SK-N-SH (cell line): ENCODE measurements around the gene LANCL3. TPM values are rescaled to one million over a fixed set of nuclear protein-coding genes. Genes with fewer than 3 reads are reported as not detected.

Experiments used
- CTCF ChIA-PET: fragments of 300-600, 350-600 bp; formaldehyde crosslinking; extraction: SDS; loops from one replicate; lab custom pipeline; 2021; lab: Yijun Ruan, JAX
- POLR2A ChIA-PET: fragments of 350-600 bp; sonication (Branson Sonifier 250); formaldehyde crosslinking; extraction: SDS; loops from one replicate; lab custom pipeline; 2020; ENCODE audit warnings: antibody characterized with exemption, inconsistent platforms; lab: Yijun Ruan, JAX
- DNase-seq: peaks from one replicate; pipeline ENCODE4 v3.0.0; 2012
- H2AFZ ChIP-seq: fragments of 200-600 bp; sonication (generic); 2 replicates; pipeline ENCODE4 v1.8.1; 2016; ENCODE audit warnings: antibody characterized with exemption, mild to moderate bottlenecking, low read depth
- H3F3A ChIP-seq: fragments of 200-600 bp; sonication (generic); replicated peaks from 2 replicates; pipeline ENCODE3; 2016; ENCODE audit warnings: antibody characterized with exemption, mild to moderate bottlenecking; ENCODE audit not compliant: insufficient read depth
- H3K27ac ChIP-seq, 2 experiments: fragments of 200-500 bp in 1 of 2; fragments of 200-600 bp in 1 of 2; sonication (Bioruptor generic) in 1 of 2; sonication (generic), shearing (Covaris generic) in 1 of 2; 2 replicates each; pipeline versions ENCODE4 v1.5.1 to v1.6.1; 2014 to 2016; ENCODE audit warnings: low read depth in 2 of 2, inconsistent platforms in 1 of 2, low read length in 1 of 2, mild to moderate bottlenecking in 1 of 2, mixed read lengths in 1 of 2
- H3K27me3 ChIP-seq: fragments of 200-600 bp; sonication (generic), shearing (Covaris generic); 2 replicates; pipeline ENCODE4 v1.6.1; 2016; ENCODE audit warnings: mixed run types; ENCODE audit not compliant: insufficient read depth
- H3K36me3 ChIP-seq, 2 experiments: fragments of 200-500 bp in 1 of 2; fragments of 200-600 bp in 1 of 2; sonication (Bioruptor generic) in 1 of 2; sonication (generic) in 1 of 2; replicated peaks in 1 of 2; 2 replicates each; pipeline versions ENCODE3 to v1.5.1; 2014 to 2016; ENCODE audit warnings: low read length in 1 of 2, mild to moderate bottlenecking in 1 of 2; ENCODE audit not compliant: insufficient read depth in 2 of 2, control insufficient read depth in 1 of 2
- H3K4me1 ChIP-seq, 2 experiments: fragments of 200-500 bp in 1 of 2; fragments of 200-600 bp in 1 of 2; sonication (Bioruptor generic) in 1 of 2; sonication (generic), shearing (Covaris generic) in 1 of 2; 2 replicates each; pipeline versions ENCODE4 v1.5.1 to v1.6.1; 2014 to 2016; ENCODE audit warnings: low read depth in 1 of 2, low read length in 1 of 2, mixed run types in 1 of 2; ENCODE audit not compliant: insufficient read depth in 2 of 2, control insufficient read depth in 1 of 2
- H3K4me2 ChIP-seq: fragments of 200-600 bp; sonication (generic), shearing (Covaris generic); 2 replicates; pipeline ENCODE4 v1.6.1; 2017; ENCODE audit warnings: mixed run types
- H3K4me3 ChIP-seq, 2 experiments: fragments of 200-500 bp in 1 of 2; fragments of 200-600 bp in 1 of 2; sonication (Bioruptor generic) in 1 of 2; sonication (generic), shearing (Covaris generic) in 1 of 2; 2 replicates each; pipeline versions ENCODE4 v1.5.1 to v1.8.1; 2014 to 2016; ENCODE audit warnings: low read depth in 2 of 2, inconsistent platforms in 1 of 2, low read length in 1 of 2, mild to moderate bottlenecking in 1 of 2, mixed read lengths in 1 of 2, moderate library complexity in 1 of 2
- H3K79me2 ChIP-seq: fragments of 200-600 bp; sonication (generic); 2 replicates; pipeline ENCODE4 v1.8.1; 2017; ENCODE audit warnings: mild to moderate bottlenecking; ENCODE audit not compliant: insufficient read depth
- H3K9ac ChIP-seq: fragments of 200-600 bp; sonication (generic); 2 replicates; pipeline ENCODE4 v1.6.1; 2017; ENCODE audit warnings: mixed run types
- H3K9me2 ChIP-seq: fragments of 200-600 bp; sonication (generic); 2 replicates; pipeline ENCODE4 v1.6.1; 2017; ENCODE audit warnings: mixed run types
- H3K9me3 ChIP-seq: fragments of 200-600 bp; sonication (generic); 2 replicates; pipeline ENCODE4 v1.6.1; 2017; ENCODE audit warnings: mixed run types, mild to moderate bottlenecking, moderate library complexity
- H4K20me1 ChIP-seq: fragments of 200-600 bp; sonication (generic); 2 replicates; pipeline ENCODE4 v1.6.1; 2017; ENCODE audit warnings: mild to moderate bottlenecking, mixed run types; ENCODE audit not compliant: insufficient read depth
- IRF3 ChIP-seq: fragments of 150-350 bp; IDR thresholded peaks from 2 replicates; pipeline ENCODE4 v1.6.1; 2016; ENCODE audit warnings: mild to moderate bottlenecking, low read depth, low read length
- JUND ChIP-seq: IDR thresholded peaks from 2 replicates; pipeline ENCODE4 v1.4.0; 2012
- RAD21 ChIP-seq: IDR thresholded peaks from 2 replicates; pipeline ENCODE4 v1.6.1; 2012; ENCODE audit warnings: mild to moderate bottlenecking, low read length
- RCOR1 ChIP-seq: fragments of 150-350 bp; IDR thresholded peaks from 2 replicates; pipeline ENCODE4 v1.6.1; 2017; ENCODE audit warnings: antibody characterized with exemption, low read length
- RFX5 ChIP-seq: IDR thresholded peaks from 2 replicates; pipeline ENCODE4 v1.6.1; 2012; ENCODE audit warnings: mild to moderate bottlenecking, improper control_type of control experiment, low read length
- RXRA ChIP-seq: IDR thresholded peaks from 2 replicates; pipeline ENCODE4 v1.4.0; 2012; ENCODE audit warnings: low read depth, mild to moderate bottlenecking, borderline replicate concordance
- WGBS: methylation state at CpG from one replicate; pipeline ENCODE4 v1.1.6; 2017; ENCODE audit warnings: low lambda C conversion rate; 5-methylcytosine and 5-hydroxymethylcytosine counted together
- polyA plus RNA-seq, 3 experiments: library from polyadenylated mRNA; depleted of rRNA; stranded (reverse); fragments of >200 nt; gene quantifications; 2 replicates each; pipeline ENCODE4 v1.2.3, GENCODE V29; 2012
- TF ChIP-seq, protein P1 (sequence below): fragments of 150-350 bp; IDR thresholded peaks from 2 replicates; pipeline ENCODE4 v1.6.1; 2017; ENCODE audit warnings: antibody characterized with exemption, low read length, low read depth, borderline replicate concordance
- TF ChIP-seq, protein P2 (sequence below): IDR thresholded peaks from 2 replicates; pipeline ENCODE4 v1.4.0; 2012; ENCODE audit warnings: low read depth, borderline replicate concordance
- TF ChIP-seq, protein P3 (sequence below): IDR thresholded peaks from 2 replicates; pipeline ENCODE4 v1.6.1; 2012; ENCODE audit warnings: mild to moderate bottlenecking, low read depth, low read length, moderate library complexity

LANCL3 gene
- polyA plus RNA-seq, 1 of the 3 experiments (the other 2 are of a cell fraction): under 0.01 TPM

DNA sequence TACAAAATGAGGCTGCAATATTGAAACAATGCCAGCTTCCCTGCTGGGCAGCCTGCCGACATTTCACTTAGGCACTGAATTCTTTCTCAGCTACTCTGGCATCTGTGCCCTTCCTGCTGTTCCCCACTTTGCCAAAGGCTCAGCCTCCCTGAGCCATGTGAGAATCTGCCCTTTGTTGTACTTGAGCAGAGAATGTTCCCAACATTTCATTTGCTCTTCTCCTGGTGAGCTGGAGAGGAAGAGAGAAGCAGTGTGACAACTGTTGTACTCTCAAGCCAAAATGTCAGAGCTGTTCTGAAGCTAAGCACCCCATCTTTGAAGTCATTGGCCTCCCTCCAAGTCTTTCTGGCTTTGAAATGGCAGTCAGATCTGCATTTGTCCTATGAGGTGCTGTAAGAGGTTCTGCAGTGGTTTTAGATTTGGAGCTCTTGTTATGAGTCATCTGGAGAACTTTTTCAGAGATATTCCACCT lies 32.5 kb downstream of the LANCL3 start:
- POLR2A ChIA-PET: no interaction called here
- no peaks in the 10 kb centered on the region for H3K9me2 ChIP-seq
- H3K9me3 ChIP-seq: no peaks in the 10 kb centered on the region
- no peaks in the 10 kb centered on the region for H3K27me3 ChIP-seq
- no peaks in the 10 kb centered on the region for H3K79me2 ChIP-seq
- no peak overlapping the region for H3K4me3 ChIP-seq
- 0% methylated on average over 1 of the region's 1 CpG for WGBS
- H3K9ac ChIP-seq: no peak overlapping the region
- DNase-seq: no peak
- no peak overlapping the region for H2AFZ ChIP-seq
- TF ChIP-seq RXRA (no peak), RCOR1 (no peak), JUND (no peak), IRF3 (no peak), RAD21 (no peak)
- TF ChIP-seq, protein P1, sequence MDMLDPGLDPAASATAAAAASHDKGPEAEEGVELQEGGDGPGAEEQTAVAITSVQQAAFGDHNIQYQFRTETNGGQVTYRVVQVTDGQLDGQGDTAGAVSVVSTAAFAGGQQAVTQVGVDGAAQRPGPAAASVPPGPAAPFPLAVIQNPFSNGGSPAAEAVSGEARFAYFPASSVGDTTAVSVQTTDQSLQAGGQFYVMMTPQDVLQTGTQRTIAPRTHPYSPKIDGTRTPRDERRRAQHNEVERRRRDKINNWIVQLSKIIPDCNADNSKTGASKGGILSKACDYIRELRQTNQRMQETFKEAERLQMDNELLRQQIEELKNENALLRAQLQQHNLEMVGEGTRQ: no peak
- TF ChIP-seq, protein P2, sequence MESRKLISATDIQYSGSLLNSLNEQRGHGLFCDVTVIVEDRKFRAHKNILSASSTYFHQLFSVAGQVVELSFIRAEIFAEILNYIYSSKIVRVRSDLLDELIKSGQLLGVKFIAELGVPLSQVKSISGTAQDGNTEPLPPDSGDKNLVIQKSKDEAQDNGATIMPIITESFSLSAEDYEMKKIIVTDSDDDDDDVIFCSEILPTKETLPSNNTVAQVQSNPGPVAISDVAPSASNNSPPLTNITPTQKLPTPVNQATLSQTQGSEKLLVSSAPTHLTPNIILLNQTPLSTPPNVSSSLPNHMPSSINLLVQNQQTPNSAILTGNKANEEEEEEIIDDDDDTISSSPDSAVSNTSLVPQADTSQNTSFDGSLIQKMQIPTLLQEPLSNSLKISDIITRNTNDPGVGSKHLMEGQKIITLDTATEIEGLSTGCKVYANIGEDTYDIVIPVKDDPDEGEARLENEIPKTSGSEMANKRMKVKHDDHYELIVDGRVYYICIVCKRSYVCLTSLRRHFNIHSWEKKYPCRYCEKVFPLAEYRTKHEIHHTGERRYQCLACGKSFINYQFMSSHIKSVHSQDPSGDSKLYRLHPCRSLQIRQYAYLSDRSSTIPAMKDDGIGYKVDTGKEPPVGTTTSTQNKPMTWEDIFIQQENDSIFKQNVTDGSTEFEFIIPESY: no peak
- TF ChIP-seq, protein P3, sequence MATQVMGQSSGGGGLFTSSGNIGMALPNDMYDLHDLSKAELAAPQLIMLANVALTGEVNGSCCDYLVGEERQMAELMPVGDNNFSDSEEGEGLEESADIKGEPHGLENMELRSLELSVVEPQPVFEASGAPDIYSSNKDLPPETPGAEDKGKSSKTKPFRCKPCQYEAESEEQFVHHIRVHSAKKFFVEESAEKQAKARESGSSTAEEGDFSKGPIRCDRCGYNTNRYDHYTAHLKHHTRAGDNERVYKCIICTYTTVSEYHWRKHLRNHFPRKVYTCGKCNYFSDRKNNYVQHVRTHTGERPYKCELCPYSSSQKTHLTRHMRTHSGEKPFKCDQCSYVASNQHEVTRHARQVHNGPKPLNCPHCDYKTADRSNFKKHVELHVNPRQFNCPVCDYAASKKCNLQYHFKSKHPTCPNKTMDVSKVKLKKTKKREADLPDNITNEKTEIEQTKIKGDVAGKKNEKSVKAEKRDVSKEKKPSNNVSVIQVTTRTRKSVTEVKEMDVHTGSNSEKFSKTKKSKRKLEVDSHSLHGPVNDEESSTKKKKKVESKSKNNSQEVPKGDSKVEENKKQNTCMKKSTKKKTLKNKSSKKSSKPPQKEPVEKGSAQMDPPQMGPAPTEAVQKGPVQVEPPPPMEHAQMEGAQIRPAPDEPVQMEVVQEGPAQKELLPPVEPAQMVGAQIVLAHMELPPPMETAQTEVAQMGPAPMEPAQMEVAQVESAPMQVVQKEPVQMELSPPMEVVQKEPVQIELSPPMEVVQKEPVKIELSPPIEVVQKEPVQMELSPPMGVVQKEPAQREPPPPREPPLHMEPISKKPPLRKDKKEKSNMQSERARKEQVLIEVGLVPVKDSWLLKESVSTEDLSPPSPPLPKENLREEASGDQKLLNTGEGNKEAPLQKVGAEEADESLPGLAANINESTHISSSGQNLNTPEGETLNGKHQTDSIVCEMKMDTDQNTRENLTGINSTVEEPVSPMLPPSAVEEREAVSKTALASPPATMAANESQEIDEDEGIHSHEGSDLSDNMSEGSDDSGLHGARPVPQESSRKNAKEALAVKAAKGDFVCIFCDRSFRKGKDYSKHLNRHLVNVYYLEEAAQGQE: no peak
- TF ChIP-seq, all 33 proteins: peak for 0
- Histone ChIP-seq H3F3A (no peaks in the 10 kb centered on the region), H3K4me2 (no peak overlapping the region), H4K20me1 (no peaks in the 10 kb centered on the region), H3K36me3 (no peaks in the 10 kb centered on the region), H3K4me1 (no peaks in the 10 kb centered on the region), H3K27ac (no peak overlapping the region)
- CTCF ChIA-PET: no interaction called here

DNA sequence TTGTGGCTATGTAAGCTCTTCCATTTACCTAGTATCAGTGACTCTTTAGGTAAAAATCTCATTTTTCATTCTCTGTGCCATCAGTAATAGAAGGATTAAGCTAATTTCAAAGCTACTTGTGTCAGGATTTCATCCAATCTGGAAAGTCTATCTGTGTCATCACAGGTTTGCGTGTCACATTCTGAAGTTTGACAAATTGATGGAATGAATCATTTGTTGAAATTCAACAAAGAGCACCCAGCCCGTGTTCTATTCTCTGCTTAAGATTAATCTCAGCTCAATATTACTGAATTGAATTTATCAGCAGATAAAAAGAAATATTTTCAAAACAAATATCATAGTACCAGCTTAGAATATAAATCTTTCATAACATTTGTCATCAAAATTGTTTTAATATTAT lies 35.8 kb downstream of the LANCL3 start:
- H4K20me1 ChIP-seq: no peaks in the 10 kb centered on the region
- H3K27ac ChIP-seq: no peak overlapping the region
- H3K4me3 ChIP-seq: no peak overlapping the region
- H2AFZ ChIP-seq: no peak overlapping the region
- POLR2A ChIA-PET: no interaction called here
- CTCF ChIA-PET: interaction anchor here (0.6 kb wide), 1 partner anchor 52 kb away, joined by 3 read pairs; no protein-coding TSS in a partner anchor
- no peaks in the 10 kb centered on the region; the same call in 1 of the 2 replicates for H3K27me3 ChIP-seq
- no peak overlapping the region for H3K4me2 ChIP-seq
- no peaks in the 10 kb centered on the region for H3K79me2 ChIP-seq
- H3K36me3 ChIP-seq: no peaks in the 10 kb centered on the region
- no peaks in the 10 kb centered on the region for H3K9me2 ChIP-seq
- no peaks in the 10 kb centered on the region for H3K4me1 ChIP-seq
- no peaks in the 10 kb centered on the region for H3F3A ChIP-seq
- no peak for DNase-seq
- 6% methylated on average over 2 of the region's 2 CpGs for WGBS
- H3K9ac ChIP-seq: no peak overlapping the region
- TF ChIP-seq IRF3 (no peak), RFX5 (no peak)
- H3K9me3 ChIP-seq: no peaks in the 10 kb centered on the region
